Heart left ventricle (tissue), 13 donors: Measurements from ENCODE around the gene CCDC61.

Experiments
- CTCF ChIP-seq, 12 donors: fragments of 200-600 bp; sonication (generic) in 4 of 12; IDR thresholded peaks; one replicate each; pipeline versions ENCODE4 v1.5.0 to v1.8.0; 2018 to 2022; ENCODE audit warnings: antibody characterized with exemption in 12 of 12, mild to moderate bottlenecking in 5 of 12
- POLR2A ChIP-seq, 2 donors: fragments of 450-650 bp; IDR thresholded peaks; one replicate each; pipeline ENCODE4 v1.6.1; 2017; ENCODE audit warnings: antibody characterized with exemption in 2 of 2, mild to moderate bottlenecking in 2 of 2, moderate library complexity in 2 of 2
- donor health status: ischemic (EF 13 %, LVEDD 7.1; RV severe dilation, severe dysfunction).
- donor health status: DM: no; HTN: yes; CAD: no.
- donor health status: DM: no; HTN: no; CAD: no.
- donor health status: ischemic (EF 25% LVEDD 6.9; RV normal size, moderate dysfunction).
- donor health status: ischemic (EF 25% LVEDD 5.7; RV mildly dilated, moderate dysfunction).
- donor health status: ischemic (EF 35%, LVEDD 5.7; RV mildly dilated, moderate dysfunction).
- donor health status: nonischemic (EF 11% LVEDD 7.7; RV severe dilation, severe dysfunction).
- donor health status: DM: yes; HTN: yes; CAD: no.
- donor health status: PGD.
- donor health status: ischemic (EF 29% LVEDD 5.4; RV normal size, mild dysfunction).
- donor health status: nonischemic (EF 23%, LVEDD 6.1; RV moderate dilation, normal function).

- no peak for TF ChIP-seq CTCF (IDR thresholded peaks at IDR 0.05)
- no peak for TF ChIP-seq POLR2A (IDR thresholded peaks at IDR 0.05)
Observed at GRCh38 chr19:46040125-46040524, 44.9 kb downstream of the CCDC61 start.
